A549 (cell line): ENCODE results near the gene IPO7. TPM values are rescaled to one million over a fixed set of nuclear protein-coding genes. Genes with fewer than 3 reads are reported as not detected.

Experiments used
- polyA plus RNA-seq, 4 experiments: library from polyadenylated mRNA; depleted of rRNA in 3 of 4; stranded (reverse); fragments of >200 nt; fragmentation: RNase III in 1 of 4; extraction: RNeasy Plus Mini Kit Qiagen cat#74134 plus additional on column Dnase treatment in 1 of 4; gene quantifications; 2 replicates in 3 of 4; 3 replicates in 1 of 4; pipeline ENCODE4 v1.2.3, GENCODE V29; 2011 to 2017
- small RNA-seq, 6 experiments: library from RNA; depleted of rRNA; stranded (forward); fragments of <200 nt; gene quantifications; one replicate each; pipeline ENCODE3, GENCODE V24; 2012

The IPO7 gene
- polyA plus RNA-seq, 2 of the 4 experiments (the other 2 are of a cell fraction): 115 to 142 TPM

Small RNA genes lying within 50 kb of the gene (small RNA-seq; reads per million reads assigned to genes)
- gene SNORA23: 41.7 to 2,521 (median 69.1) reads per million in 6 experiments

Other genes with a start within 250 kb of the IPO7 start
- gene DENND5A, start 119.3 kb upstream of the IPO7 start, polyA plus RNA-seq (2011; rRNA removed): 88.7 and 120 TPM in 2 replicates
- 35.7 to 41.5 TPM (median 36.6 TPM) in 3 replicates for gene DENND5A, start 119.3 kb upstream of the IPO7 start, polyA plus RNA-seq (2017; fragmentation: RNase III; extraction: RNeasy Plus Mini Kit Qiagen cat#74134 plus additional on column Dnase treatment)
- 57.7 and 71.4 TPM in 2 replicates for gene TMEM41B, start 70.1 kb upstream of the IPO7 start, polyA plus RNA-seq (2011; rRNA removed)
- 38.6 to 51.6 TPM (median 47.0 TPM) in 3 replicates for gene TMEM41B, start 70.1 kb upstream of the IPO7 start, polyA plus RNA-seq (2017; fragmentation: RNase III; extraction: RNeasy Plus Mini Kit Qiagen cat#74134 plus additional on column Dnase treatment)
- gene ZNF143, start 76.4 kb downstream of the IPO7 start, polyA plus RNA-seq (2011; rRNA removed): 37.7 and 38.4 TPM in 2 replicates
- gene ZNF143, start 76.4 kb downstream of the IPO7 start, polyA plus RNA-seq (2017; fragmentation: RNase III; extraction: RNeasy Plus Mini Kit Qiagen cat#74134 plus additional on column Dnase treatment): 14.4 to 17.7 TPM (median 14.9 TPM) in 3 replicates
- 32.8 and 41.3 TPM in 2 replicates for gene WEE1, start 189.0 kb downstream of the IPO7 start, polyA plus RNA-seq (2011; rRNA removed)
- gene WEE1, start 189.0 kb downstream of the IPO7 start, polyA plus RNA-seq (2017; fragmentation: RNase III; extraction: RNeasy Plus Mini Kit Qiagen cat#74134 plus additional on column Dnase treatment): 18.6 to 19.5 TPM (median 18.6 TPM) in 3 replicates